Measurements from ENCODE around the gene RUNDC3A.
A peak's percentile ranks its signal among the peaks of the same experiment; 100 is the strongest.

Gene RUNDC3A

GRCh38 chr17:44308320-44308818 is at the start of gene RUNDC3A:
RUNDC3A (plus strand) TSS chr17:44308601; CDS start chr17:44308833, 232 bp downstream.
- DNase-seq = peak; percentile 62 to 63

- DNase-seq = no peak
Observed at GRCh38 chr17:44258811-44259351, 49.5 kb upstream of the RUNDC3A start.

- no peak for DNase-seq
Observed at GRCh38 chr17:44260296-44260695, 48.1 kb upstream of the RUNDC3A start.

GRCh38 chr17:44262654-44263225 is 45.7 kb upstream of the RUNDC3A start:
- DNase-seq = no peak

GRCh38 chr17:44263345-44263902 is 45.0 kb upstream of the RUNDC3A start:
- no peak for DNase-seq

GRCh38 chr17:44266402-44267164 is 41.8 kb upstream of the RUNDC3A start:
- no peak for DNase-seq

GRCh38 chr17:44267165-44267455 is 41.3 kb upstream of the RUNDC3A start:
- DNase-seq = no peak

GRCh38 chr17:44267818-44268490 is 40.4 kb upstream of the RUNDC3A start, which contains the start of gene SLC4A1:
SLC4A1 (minus strand) TSS chr17:44268135; CDS start chr17:44262866, 5,269 bp downstream.
- no peak for DNase-seq

- no peak for DNase-seq
Observed at GRCh38 chr17:44268709-44269534, 39.5 kb upstream of the RUNDC3A start.

- DNase-seq = no peak
Observed at GRCh38 chr17:44269535-44270240, 38.7 kb upstream of the RUNDC3A start.

- no peak for DNase-seq
Observed at GRCh38 chr17:44272321-44272951, 36.0 kb upstream of the RUNDC3A start.

GRCh38 chr17:44272954-44273353 is 35.4 kb upstream of the RUNDC3A start:
- DNase-seq = no peak

- no peak for DNase-seq
Observed at GRCh38 chr17:44273607-44274006, 34.8 kb upstream of the RUNDC3A start.

- DNase-seq = no peak
Observed at GRCh38 chr17:44277976-44278375, 30.4 kb upstream of the RUNDC3A start.

GRCh38 chr17:44279346-44279665 is 29.1 kb upstream of the RUNDC3A start:
- DNase-seq = no peak

- DNase-seq = peak in 1 of 2 experiments; percentile 44
Observed at GRCh38 chr17:44279666-44280391, 28.6 kb upstream of the RUNDC3A start.

GRCh38 chr17:44280392-44280937 is 27.9 kb upstream of the RUNDC3A start:
- DNase-seq = no peak

- no peak for DNase-seq
Observed at GRCh38 chr17:44281570-44281969, 26.8 kb upstream of the RUNDC3A start.

GRCh38 chr17:44282264-44282663 is 26.1 kb upstream of the RUNDC3A start:
- DNase-seq = no peak

- DNase-seq = no peak
Observed at GRCh38 chr17:44283344-44284023, 24.9 kb upstream of the RUNDC3A start.

Data from Kasumi-1 (cell line).